SK-N-DZ (cell line): ENCODE measurements around the gene GPANK1. TPM values are rescaled to one million over a fixed set of nuclear protein-coding genes. Genes with fewer than 3 reads are reported as not detected.
A peak's percentile ranks its signal among the peaks of the same experiment; 100 is the strongest.
"Not testable (repeated sequence)": the region's sequence is repeated elsewhere in the genome, so short reads cannot be mapped to it uniquely, and the experiment has no call there.

Experiments
- DNase-seq: peaks from one replicate; pipeline ENCODE4 v3.0.0-alpha.2; 2015; ENCODE audit warnings: low spot score
- polyA plus RNA-seq, 2 experiments: library from polyadenylated mRNA; depleted of rRNA; stranded (reverse); fragments of >200 nt; gene quantifications; 2 replicates each; pipeline ENCODE4 v1.2.3, GENCODE V29; 2014

GPANK1 gene
- polyA plus RNA-seq (2014; cell fraction: cytosol; rRNA removed): 33.5 and 38.9 TPM in 2 replicates
- polyA plus RNA-seq (2014; cell fraction: nucleus; rRNA removed): 21.0 and 25.2 TPM in 2 replicates

DNA sequence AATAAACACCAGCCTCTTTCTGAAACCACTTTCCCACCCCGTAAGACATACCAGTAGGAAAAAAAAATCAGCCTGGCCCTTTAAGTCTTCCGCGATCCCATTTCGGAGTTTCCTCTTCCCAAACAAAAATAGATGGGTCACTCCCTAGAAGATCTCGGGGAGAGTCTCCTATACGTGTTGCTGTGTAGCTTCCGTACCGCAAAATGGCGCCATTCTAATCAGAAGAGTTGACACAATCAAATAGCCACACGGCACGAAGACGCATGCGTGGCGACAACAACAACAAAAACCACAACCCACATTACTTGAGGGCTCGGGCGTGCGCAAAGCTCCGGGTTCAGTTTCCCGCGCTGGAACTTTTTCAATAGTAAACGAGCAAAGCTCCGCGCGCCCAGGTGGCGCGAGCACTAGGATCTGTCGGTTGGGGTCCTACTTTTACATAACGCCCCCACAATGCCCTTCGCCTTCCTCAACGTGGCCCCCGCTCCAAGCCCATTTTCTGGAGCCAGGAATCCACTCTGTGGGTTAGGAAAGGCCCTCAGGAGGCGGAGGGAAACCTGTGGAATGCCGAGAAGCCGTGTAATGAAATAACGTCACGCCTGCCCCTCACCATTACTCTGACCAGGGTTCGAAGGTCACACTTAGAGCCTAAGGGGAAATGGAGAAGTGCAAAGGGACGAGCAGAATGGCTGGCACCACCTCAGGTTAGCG, at the start of gene GPANK1:
GPANK1 (minus strand) TSS at position 208 of the 711 bp plus-strand sequence. CDS start 519 bp downstream, outside the sequence.
- peak; percentile 93 for DNase-seq

GRCh38 chr6:31713991-31714684, 49.3 kb upstream of the GPANK1 start:
- no peak for DNase-seq

DNA sequence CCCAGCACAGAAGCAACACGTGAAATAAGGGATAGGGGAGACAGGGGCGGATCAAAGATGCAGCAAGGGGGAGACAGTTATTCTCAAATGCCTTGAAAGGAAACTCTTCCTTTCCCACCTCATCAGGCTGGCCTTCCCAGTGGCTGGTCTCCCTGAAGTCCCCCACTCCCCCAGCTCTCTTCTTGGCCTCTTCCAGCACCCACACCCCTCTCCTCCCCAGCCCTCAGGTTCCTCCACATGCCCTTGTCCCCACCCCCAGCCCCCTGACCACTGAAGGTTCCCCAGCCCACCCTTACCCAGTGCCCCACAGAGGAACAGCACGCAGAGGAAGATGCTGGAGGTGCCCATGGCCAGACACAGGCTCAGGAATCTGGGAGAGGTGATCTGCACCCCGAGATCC, 48.7 kb upstream of the GPANK1 start:
- no peak for DNase-seq

DNA sequence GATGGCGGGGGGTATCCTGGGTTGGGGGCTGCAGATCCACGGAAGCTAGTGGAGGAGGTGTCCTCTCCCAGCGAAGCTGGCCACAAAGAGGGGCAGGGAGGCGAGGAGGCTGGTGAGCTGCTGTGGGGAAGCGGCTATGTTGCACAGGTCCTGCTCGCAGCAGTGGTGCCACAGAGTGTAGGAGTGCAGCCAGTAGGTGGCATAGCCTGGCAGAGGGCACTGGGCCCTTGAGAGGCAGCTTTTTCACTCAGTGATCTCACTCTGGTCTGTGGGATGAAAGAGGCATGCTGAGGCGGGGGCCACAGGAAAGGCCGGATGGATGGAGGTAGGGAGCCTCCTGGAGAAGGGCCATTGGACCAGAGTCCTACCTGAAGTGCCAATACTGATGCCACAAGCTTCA, 47.5 kb upstream of the GPANK1 start:
- no peak for DNase-seq

DNA sequence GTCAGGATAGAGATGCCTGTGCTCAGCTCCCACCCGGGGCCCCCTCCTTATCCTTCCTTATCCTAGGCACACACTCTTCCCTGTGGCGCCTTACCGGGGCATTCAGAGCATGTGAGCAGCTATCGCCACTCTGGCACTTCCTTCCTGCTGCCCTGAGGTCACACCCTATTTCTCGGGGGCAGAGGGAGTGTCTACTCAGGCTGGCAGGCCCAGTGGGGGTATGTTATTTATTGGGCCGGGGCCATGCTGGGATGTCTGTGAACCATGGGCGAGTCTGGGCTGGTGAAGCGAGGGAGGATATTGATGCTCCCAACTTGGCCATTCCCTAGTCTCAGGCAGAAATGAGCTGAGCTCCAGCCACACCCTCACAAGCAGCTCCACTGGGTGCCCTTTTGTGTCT, 46.4 kb upstream of the GPANK1 start:
- no peak for DNase-seq

DNA sequence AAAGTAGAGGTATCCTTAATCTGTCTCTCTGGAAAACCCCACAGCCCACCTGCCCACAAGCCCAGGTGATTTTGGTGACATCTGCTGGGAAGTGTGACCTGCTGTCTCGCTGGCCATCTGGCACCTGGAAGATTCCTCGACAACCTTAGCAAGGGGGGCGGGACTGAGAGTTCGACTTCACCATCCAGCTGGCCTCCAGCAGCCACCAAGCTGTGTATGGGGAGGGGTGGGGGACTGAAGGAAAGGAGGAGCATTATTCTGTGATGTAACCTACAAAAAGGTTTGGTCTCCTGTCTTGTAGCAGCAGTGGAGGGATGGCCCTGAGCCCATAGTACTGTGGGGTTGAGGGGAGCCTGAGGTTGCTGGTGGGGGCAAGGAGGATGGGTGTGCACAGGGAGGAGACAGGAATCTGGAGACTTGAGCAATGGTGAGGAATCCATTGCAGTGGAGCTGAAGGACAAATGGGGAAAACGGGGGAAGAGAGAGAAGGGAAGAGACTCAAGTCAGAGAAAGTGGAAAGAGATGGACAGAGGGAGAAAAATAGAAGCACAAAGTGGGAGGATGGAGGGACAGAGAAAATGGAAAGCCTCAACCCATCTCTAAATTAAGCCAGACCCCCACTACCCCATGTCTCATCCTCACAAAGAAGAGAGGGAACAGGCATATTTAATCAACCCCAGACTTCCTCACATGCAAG, 45.9 kb upstream of the GPANK1 start:
- DNase-seq: no peak

- DNase-seq: not testable (repeated sequence)
Observed at GRCh38 chr6:31709157-31709556, 44.4 kb upstream of the GPANK1 start.

GRCh38 chr6:31708224-31708623, 43.4 kb upstream of the GPANK1 start:
- DNase-seq: no peak

DNA sequence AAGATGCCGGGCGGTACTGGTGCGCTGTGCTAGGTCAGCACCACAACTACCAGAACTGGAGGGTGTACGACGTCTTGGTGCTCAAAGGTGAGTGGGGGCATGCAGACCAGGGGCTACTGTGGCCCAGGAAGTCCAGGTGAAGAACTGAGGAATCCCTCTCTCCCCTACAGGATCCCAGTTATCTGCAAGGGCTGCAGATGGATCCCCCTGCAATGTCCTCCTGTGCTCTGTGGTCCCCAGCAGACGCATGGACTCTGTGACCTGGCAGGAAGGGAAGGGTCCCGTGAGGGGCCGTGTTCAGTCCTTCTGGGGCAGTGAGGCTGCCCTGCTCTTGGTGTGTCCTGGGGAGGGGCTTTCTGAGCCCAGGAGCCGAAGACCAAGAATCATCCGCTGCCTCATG, 42.9 kb upstream of the GPANK1 start:
- no peak for DNase-seq

DNA sequence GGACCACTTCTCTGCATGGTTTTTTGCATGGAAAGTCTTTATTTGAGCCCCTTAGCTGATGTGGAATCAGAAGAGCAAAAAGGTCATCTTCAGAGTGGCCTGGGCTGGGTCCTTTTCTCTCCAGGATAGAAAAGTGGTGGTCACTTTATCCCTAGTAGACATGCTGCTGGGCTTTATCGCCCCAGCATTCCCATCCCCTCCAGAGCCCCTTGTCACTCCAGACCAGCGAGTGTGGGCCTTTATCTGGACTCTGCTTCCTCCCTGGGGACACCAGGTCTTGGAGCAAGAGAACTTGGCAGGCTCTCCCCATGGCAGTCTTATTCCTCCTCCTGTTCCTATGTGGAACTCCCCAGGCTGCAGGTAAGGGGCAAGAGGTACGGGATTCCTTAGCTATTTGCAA, 41.8 kb upstream of the GPANK1 start, which contains the start of gene LY6G6F:
LY6G6F (plus strand) TSS at position 268 of the 400 bp plus-strand sequence; CDS start at position 309, 41 bp downstream.
- no peak for DNase-seq

GRCh38 chr6:31705931-31706330, 41.1 kb upstream of the GPANK1 start:
- DNase-seq: no peak

- peak; percentile 97 for DNase-seq
Observed at GRCh38 chr6:31702819-31703716, 38.3 kb upstream of the GPANK1 start, which contains the start of gene ABHD16A. Gene ABHD16A (minus strand): TSS chr6:31703324. CDS start chr6:31703281, 43 bp downstream.

DNA sequence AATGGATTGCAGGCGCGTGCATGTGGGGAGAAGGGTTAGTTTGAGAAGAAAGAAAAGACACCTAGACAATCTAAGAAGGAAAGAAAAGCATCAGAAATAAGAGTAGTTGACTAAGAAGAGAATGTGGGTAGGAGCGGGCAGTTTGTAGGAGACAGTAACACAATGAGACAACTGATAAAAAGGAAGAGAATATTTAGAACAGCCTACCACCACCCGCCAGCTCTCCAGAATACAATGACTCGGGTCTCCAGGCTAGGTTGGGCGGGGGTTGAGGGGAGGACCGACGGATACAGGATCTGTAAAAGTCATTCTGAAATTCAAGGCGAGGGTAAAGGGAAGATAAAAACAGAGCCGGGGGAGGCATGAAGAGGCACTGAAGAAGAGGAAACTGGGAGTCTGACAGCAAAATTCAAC, 37.6 kb upstream of the GPANK1 start:
- DNase-seq: no peak

DNA sequence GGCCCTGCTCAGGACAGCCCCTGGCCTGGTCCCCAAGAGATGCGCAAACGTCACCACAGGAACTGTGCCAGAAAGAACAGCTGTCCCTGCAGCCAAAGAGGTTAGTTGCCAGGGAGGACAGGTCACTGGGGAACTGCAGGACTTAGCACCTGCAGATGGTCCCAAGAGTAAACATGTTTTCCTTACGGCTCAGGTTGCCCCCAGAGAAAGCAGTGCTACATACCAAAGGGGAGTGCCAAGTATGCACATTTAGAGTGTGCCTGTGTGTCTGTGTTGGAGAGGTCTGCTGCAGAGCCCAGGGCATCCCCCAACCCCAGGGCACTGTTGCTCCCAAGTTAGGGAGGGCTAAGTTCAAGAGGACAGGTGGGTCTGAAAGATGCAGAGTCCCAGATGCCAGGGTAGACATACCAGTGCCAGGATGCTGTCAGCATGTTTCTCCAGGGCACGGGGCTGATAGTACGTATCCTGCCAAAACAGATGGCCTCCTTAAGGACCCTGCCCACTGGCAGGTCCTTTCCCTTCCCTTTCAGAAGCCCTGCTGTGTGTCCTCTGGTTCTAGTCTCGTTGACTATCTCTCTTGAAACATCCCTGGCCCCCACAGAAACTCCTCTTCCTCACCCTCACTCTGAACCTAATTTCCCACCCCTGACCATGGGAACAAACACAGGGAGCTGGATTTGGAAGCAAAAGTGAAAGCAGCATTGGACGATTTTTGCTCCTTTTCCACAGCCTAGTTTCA, 37.0 kb upstream of the GPANK1 start:
- DNase-seq: no peak

GRCh38 chr6:31700740-31701401, 36.1 kb upstream of the GPANK1 start:
- DNase-seq: no peak

GRCh38 chr6:31697555-31697954, 32.8 kb upstream of the GPANK1 start:
- DNase-seq: no peak

GRCh38 chr6:31693535-31693934, 28.7 kb upstream of the GPANK1 start:
- no peak for DNase-seq

DNA sequence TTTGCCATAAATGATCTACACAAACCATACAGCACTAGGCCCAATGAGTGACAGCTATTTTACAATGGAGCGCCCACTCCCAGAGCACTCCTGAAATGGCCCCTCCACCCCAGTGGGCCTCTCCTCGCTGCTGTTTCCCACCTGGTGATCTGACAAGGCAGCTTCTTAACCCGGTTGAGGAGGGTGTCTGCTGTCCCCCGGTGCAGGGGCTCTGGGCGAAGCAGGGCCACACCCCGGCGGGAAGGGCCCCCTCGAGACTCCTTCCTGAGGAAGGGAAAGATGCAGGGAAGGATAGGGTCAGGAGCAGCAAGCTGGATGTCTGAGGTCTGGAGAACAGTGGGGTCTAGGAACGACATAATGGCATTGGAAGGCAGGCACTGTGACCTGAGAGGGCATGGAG, 28.1 kb upstream of the GPANK1 start:
- DNase-seq: no peak

GRCh38 chr6:31692353-31692752, 27.6 kb upstream of the GPANK1 start:
- DNase-seq: no peak
